Measurements from ENCODE around the gene PLPPR3. TPM values are rescaled to one million over a fixed set of nuclear protein-coding genes. Genes with fewer than 3 reads are reported as not detected.
A peak's percentile ranks its signal among the peaks of the same experiment; 100 is the strongest.

PLPPR3 gene
- total and polyA plus RNA-seq, 10 donors = 0.03 to 0.79 (median 0.42) TPM; not detected in 4

DNA sequence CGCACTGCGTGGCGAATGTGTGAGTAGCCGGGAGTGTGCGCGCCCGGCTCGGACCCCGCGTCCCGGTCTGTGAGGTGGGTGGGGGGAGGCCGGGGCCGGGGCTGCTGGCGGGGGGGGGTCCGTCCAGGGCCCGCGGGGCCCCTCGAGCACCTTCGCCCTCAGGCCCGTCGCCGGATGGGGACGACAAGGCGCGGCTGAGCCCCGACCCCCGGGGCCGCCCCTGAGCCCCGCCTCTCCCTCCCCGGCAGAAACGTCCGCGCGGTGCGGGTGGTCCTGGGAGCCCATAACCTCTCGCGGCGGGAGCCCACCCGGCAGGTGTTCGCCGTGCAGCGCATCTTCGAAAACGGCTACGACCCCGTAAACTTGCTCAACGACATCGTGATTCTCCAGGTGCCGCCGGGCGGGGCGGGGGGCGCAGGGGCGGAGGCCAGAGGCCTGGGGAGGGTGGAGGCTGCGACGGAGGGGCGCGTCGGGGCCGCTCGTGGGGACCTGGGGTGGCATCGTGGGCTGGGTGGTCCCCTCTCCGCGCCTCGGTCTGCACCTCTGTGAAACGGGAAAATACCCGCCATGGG is 31.3 kb upstream of the PLPPR3 start:
- DNase-seq = no peak
- no peaks in the 10 kb centered on the region for H3K36me3 ChIP-seq
- peak overlapping the region in 1 of 8 donors; percentile 82 for H3K27ac ChIP-seq
- intact Hi-C loops (cut with DNase I; ENCODE audit: low total_unique reads) = loop anchor here (10.0 kb wide), 1 partner anchor 78 kb away; no protein-coding TSS in a partner anchor
- peak overlapping the region in 3 of 8 donors; percentile 6 to 27 (median 6) for H3K4me3 ChIP-seq
- peaks cover 0 to 78% (median 33%) of the 10 kb centered on the region in 7 donors for H3K27me3 ChIP-seq (replicated peaks in 1 of 7)
- H3K4me1 ChIP-seq = peaks cover 0 to 52% (median 23%) of the 10 kb centered on the region in 6 donors
- no peaks in the 10 kb centered on the region for H3K9me3 ChIP-seq
- TF ChIP-seq POLR2A (IDR thresholded peaks at IDR 0.05) (no peak), POLR2AphosphoS5 (IDR thresholded peaks at IDR 0.05) (no peak), CTCF (IDR thresholded peaks at IDR 0.05 in 8 of 11, conservative IDR thresholded peaks at IDR 0.05 in 3 of 11) (no peak)
- 16 to 38% (median 28%) methylated on average over 10 to 67 of the region's 67 CpGs for WGBS, 5 donors

GRCh38 chr19:852136-853013 is 30.6 kb upstream of the PLPPR3 start, which contains the start of gene ELANE:
TSS of gene ELANE (plus strand) at chr19:852303. CDS start at chr19:852329, 26 bp downstream.
- Histone ChIP-seq H3K9me3 (no peaks in the 10 kb centered on the region), H3K27ac (peak within 1 kb of the TSS in 7 of 8 donors; percentile 60 to 82 (median 79)), H3K36me3 (no peaks in the 10 kb centered on the region), H3K4me3 (peak within 1 kb of the TSS in 3 of 8 donors; percentile 6 to 27 (median 6)), H3K27me3 (replicated peaks in 1 of 7) (peaks cover 0 to 83% (median 39%) of the 10 kb centered on the region in 7 donors), H3K4me1 (peaks cover 0 to 56% (median 27%) of the 10 kb centered on the region in 6 donors)
- 42 to 70% (median 45%) methylated on average over 28 to 55 of the region's 55 CpGs for WGBS, 5 donors
- intact Hi-C loops (cut with DNase I; ENCODE audit: low total_unique reads) = loop anchor here (10.0 kb wide), 1 partner anchor 78 kb away; no protein-coding TSS in a partner anchor
- TF ChIP-seq CTCF (IDR thresholded peaks at IDR 0.05 in 8 of 11, conservative IDR thresholded peaks at IDR 0.05 in 3 of 11) (no peak), POLR2AphosphoS5 (IDR thresholded peaks at IDR 0.05) (no peak), POLR2A (IDR thresholded peaks at IDR 0.05) (no peak)
- peak; percentile 79 for DNase-seq

DNA sequence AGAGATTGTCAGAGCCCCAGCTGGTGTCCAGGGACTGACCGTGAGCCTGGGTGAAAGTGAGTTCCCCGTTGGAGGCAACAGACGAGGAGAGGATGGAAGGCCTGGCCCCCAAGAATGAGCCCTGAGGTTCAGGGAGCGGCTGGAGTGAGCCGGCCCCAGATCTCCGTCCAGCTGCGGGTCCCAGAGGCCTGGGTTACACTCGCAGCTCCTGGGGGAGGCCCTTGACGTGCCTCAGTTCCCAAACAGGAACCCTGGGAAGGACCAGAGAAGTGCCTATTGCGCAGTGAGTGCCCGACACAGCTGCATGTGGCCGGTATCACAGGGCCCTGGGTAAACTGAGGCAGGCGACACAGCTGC is 29.2 kb upstream of the PLPPR3 start:
- peaks cover 0 to 54% (median 27%) of the 10 kb centered on the region in 6 donors for H3K4me1 ChIP-seq
- H3K9me3 ChIP-seq = no peaks in the 10 kb centered on the region
- 29 to 52% (median 39%) methylated on average over 5 to 13 of the region's 13 CpGs for WGBS, 5 donors
- peak overlapping the region in 1 of 8 donors; percentile 5 for H3K4me3 ChIP-seq
- TF ChIP-seq POLR2AphosphoS5 (IDR thresholded peaks at IDR 0.05) (no peak), CTCF (IDR thresholded peaks at IDR 0.05 in 8 of 11, conservative IDR thresholded peaks at IDR 0.05 in 3 of 11) (no peak), POLR2A (IDR thresholded peaks at IDR 0.05) (no peak)
- peaks cover 0 to 97% (median 50%) of the 10 kb centered on the region in 7 donors for H3K27me3 ChIP-seq (replicated peaks in 1 of 7)
- peak overlapping the region in 7 of 8 donors; percentile 60 to 82 (median 79) for H3K27ac ChIP-seq
- intact Hi-C loops (cut with DNase I; ENCODE audit: low total_unique reads) = loop anchor here (10.0 kb wide), 1 partner anchor 76 kb away; no protein-coding TSS in a partner anchor
- no peak for DNase-seq
- no peaks in the 10 kb centered on the region for H3K36me3 ChIP-seq
